ENCODE measurements around the gene NPLOC4. TPM values are rescaled to one million over a fixed set of nuclear protein-coding genes. Genes with fewer than 3 reads are reported as not detected.

The NPLOC4 gene
- total and polyA plus RNA-seq, 2 of the 13 experiments (the other 11 are each of a cell fraction or from before 2014, with no cell fraction given): 57.0 to 97.0 TPM

DNA sequence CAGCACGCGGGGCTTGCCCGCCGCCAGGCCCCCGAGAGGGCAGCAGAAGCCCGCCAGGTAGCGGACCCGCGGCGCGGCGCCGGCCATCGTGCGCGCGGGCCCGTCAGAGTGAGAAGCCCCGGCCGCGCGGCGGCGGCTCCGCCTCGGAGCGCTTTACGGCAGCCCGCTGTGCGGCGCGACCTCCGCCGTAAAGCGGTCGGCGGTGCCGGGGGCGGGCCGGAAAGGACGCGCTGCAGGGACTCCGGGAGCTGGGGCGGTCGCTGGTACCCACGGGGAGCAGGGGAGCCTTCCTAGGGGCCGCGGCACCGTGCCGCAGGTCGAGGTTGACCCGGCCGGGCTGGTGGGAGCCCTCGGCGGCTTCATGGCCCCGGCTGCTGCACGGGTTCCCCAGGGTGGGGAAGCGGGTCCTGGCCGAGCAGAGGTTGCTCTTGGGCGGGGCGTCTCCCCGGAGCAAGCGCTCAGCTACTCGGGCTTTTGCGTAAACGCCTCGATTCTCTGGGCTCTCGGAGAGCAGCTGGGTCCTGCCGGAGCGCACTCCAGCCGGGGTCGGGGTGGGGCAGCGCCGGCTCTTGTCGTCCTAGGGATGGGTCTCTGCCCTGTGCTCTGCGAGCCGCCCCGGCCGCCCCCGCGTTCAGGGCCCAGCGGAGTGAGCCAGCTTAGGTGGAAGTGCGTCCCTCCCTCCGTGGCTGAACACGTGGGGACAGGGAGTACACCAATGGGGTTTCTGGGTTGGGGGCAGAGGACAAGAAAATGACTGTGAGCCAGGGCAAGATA is 84.5 kb downstream of the NPLOC4 start, which contains the start of gene FAAP100 (continued):
- TF ChIP-seq, protein P1, sequence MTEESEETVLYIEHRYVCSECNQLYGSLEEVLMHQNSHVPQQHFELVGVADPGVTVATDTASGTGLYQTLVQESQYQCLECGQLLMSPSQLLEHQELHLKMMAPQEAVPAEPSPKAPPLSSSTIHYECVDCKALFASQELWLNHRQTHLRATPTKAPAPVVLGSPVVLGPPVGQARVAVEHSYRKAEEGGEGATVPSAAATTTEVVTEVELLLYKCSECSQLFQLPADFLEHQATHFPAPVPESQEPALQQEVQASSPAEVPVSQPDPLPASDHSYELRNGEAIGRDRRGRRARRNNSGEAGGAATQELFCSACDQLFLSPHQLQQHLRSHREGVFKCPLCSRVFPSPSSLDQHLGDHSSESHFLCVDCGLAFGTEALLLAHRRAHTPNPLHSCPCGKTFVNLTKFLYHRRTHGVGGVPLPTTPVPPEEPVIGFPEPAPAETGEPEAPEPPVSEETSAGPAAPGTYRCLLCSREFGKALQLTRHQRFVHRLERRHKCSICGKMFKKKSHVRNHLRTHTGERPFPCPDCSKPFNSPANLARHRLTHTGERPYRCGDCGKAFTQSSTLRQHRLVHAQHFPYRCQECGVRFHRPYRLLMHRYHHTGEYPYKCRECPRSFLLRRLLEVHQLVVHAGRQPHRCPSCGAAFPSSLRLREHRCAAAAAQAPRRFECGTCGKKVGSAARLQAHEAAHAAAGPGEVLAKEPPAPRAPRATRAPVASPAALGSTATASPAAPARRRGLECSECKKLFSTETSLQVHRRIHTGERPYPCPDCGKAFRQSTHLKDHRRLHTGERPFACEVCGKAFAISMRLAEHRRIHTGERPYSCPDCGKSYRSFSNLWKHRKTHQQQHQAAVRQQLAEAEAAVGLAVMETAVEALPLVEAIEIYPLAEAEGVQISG (CRISPR knock-in tag; IDR thresholded peaks at IDR 0.05): peak; percentile 85
- TF ChIP-seq SMC3 (IDR thresholded peaks at IDR 0.05; ENCODE audit: low read length): no peak
- TF ChIP-seq ZNF709 (CRISPR knock-in tag; IDR thresholded peaks at IDR 0.05): peak; percentile 71
- TF ChIP-seq ZNF878 (CRISPR knock-in tag; IDR thresholded peaks at IDR 0.05): 0 out of 2 replicates have a peak, but pooled peaks have one; percentile 45
- TF ChIP-seq CC2D1A (CRISPR knock-in tag; IDR thresholded peaks at IDR 0.05): no peak
- peak; percentile 54; the same call in 1 of the 2 replicates for TF ChIP-seq POGZ (CRISPR knock-in tag; IDR thresholded peaks at IDR 0.05)
- TF ChIP-seq CEBPG (CRISPR knock-in tag; IDR thresholded peaks at IDR 0.05): no peak; the same call in 1 of the 2 replicates
- TF ChIP-seq, protein P2, sequence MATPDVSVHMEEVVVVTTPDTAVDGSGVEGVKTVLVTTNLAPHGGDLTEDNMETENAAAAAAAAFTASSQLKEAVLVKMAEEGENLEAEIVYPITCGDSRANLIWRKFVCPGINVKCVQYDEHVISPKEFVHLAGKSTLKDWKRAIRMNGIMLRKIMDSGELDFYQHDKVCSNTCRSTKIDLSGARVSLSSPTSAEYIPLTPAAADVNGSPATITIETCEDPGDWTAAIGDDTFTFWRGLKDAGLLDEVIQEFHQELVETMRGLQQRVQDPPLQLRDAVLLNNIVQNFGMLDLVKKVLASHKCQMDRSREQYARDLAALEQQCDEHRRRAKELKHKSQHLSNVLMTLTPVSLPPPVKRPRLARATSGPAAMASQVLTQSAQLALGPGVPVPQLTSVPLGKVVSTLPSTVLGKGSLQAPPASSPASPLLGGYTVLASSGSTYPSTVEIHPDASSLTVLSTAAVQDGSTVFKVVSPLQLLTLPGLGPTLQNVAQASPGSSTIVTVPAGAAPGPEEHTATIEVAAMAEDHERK (CRISPR knock-in tag; IDR thresholded peaks at IDR 0.05; ENCODE audit: low read depth): no peak
- no peak; the same call in 1 of the 2 replicates for TF ChIP-seq ATF7-NPFF (CRISPR knock-in tag; IDR thresholded peaks at IDR 0.05; ENCODE audit: low read depth)
- peak; percentile 34; the same call in 1 of the 2 replicates for TF ChIP-seq GFI1 (CRISPR knock-in tag; IDR thresholded peaks at IDR 0.05; ENCODE audit: borderline replicate concordance)
- no peak for TF ChIP-seq MTA1 (CRISPR knock-in tag; IDR thresholded peaks at IDR 0.05; ENCODE audit: borderline replicate concordance)
- peak; percentile 81 for TF ChIP-seq ZNF34 (CRISPR knock-in tag; IDR thresholded peaks at IDR 0.05; ENCODE audit: borderline replicate concordance)
- TF ChIP-seq, protein P3, sequence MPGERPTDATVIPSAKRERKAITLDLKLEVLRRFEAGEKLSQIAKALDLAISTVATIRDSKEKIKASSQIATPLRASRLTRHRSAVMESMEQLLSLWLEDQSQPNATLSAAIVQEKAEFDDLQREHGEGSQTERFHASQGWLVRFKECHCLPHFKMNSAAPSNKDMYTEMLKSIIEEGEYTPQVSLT (CRISPR knock-in tag; IDR thresholded peaks at IDR 0.05; ENCODE audit: borderline replicate concordance, low read depth): no peak; the same call in 1 of the 2 replicates
- 0 out of 2 replicates have a peak, but pooled peaks have one; percentile 51 for TF ChIP-seq STAT5B (CRISPR knock-in tag; IDR thresholded peaks at IDR 0.05)
- TF ChIP-seq SP1 (IDR thresholded peaks at IDR 0.05): no peak
- peak; percentile 32; the same call in 1 of the 2 replicates for TF ChIP-seq SP1 (CRISPR knock-in tag; IDR thresholded peaks at IDR 0.05)
- TF ChIP-seq, protein P4, sequence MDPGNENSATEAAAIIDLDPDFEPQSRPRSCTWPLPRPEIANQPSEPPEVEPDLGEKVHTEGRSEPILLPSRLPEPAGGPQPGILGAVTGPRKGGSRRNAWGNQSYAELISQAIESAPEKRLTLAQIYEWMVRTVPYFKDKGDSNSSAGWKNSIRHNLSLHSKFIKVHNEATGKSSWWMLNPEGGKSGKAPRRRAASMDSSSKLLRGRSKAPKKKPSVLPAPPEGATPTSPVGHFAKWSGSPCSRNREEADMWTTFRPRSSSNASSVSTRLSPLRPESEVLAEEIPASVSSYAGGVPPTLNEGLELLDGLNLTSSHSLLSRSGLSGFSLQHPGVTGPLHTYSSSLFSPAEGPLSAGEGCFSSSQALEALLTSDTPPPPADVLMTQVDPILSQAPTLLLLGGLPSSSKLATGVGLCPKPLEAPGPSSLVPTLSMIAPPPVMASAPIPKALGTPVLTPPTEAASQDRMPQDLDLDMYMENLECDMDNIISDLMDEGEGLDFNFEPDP (CRISPR knock-in tag; conservative IDR thresholded peaks at IDR 0.05): no peak
- no peak for TF ChIP-seq SMARCE1 (IDR thresholded peaks at IDR 0.05; ENCODE audit: borderline replicate concordance)
- peak; percentile 95 for TF ChIP-seq ZNF605 (CRISPR knock-in tag; IDR thresholded peaks at IDR 0.05)
- TF ChIP-seq ZNF775 (CRISPR knock-in tag; IDR thresholded peaks at IDR 0.05; ENCODE audit: borderline replicate concordance): 0 out of 2 replicates have a peak, but pooled peaks have one; percentile 18
- TF ChIP-seq, protein P5, sequence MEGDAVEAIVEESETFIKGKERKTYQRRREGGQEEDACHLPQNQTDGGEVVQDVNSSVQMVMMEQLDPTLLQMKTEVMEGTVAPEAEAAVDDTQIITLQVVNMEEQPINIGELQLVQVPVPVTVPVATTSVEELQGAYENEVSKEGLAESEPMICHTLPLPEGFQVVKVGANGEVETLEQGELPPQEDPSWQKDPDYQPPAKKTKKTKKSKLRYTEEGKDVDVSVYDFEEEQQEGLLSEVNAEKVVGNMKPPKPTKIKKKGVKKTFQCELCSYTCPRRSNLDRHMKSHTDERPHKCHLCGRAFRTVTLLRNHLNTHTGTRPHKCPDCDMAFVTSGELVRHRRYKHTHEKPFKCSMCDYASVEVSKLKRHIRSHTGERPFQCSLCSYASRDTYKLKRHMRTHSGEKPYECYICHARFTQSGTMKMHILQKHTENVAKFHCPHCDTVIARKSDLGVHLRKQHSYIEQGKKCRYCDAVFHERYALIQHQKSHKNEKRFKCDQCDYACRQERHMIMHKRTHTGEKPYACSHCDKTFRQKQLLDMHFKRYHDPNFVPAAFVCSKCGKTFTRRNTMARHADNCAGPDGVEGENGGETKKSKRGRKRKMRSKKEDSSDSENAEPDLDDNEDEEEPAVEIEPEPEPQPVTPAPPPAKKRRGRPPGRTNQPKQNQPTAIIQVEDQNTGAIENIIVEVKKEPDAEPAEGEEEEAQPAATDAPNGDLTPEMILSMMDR (CRISPR knock-in tag; IDR thresholded peaks at IDR 0.05): no peak
- TF ChIP-seq HNRNPL (IDR thresholded peaks at IDR 0.05; ENCODE audit: low read depth, low read length): no peak

Data from HepG2 (cell line).